Ectodermal cell (in vitro differentiated cells): ENCODE measurements around the gene MYEF2.

Experiments
- H3K27ac ChIP-seq: 2 replicates; pipeline ENCODE4 v1.7.0; 2013; ENCODE audit warnings: mild to moderate bottlenecking, low read depth, low read length; ENCODE audit not compliant: insufficient read depth, poor library complexity, severe bottlenecking
- H3K27me3 ChIP-seq: 2 replicates; pipeline ENCODE4 v1.7.0; 2013; ENCODE audit warnings: mild to moderate bottlenecking, low read length; ENCODE audit not compliant: insufficient read depth, control insufficient read depth, poor library complexity, severe bottlenecking
- H3K36me3 ChIP-seq: one replicate; pipeline ENCODE4 v1.7.0; 2013; ENCODE audit warnings: low read length; ENCODE audit not compliant: control insufficient read depth, insufficient read depth
- H3K4me1 ChIP-seq: one replicate; pipeline ENCODE4 v1.7.0; 2013; ENCODE audit warnings: low read length; ENCODE audit not compliant: control insufficient read depth, insufficient read depth
- H3K4me3 ChIP-seq: 2 replicates; pipeline ENCODE4 v1.7.0; 2013; ENCODE audit warnings: low read depth, low read length, control low read depth; ENCODE audit not compliant: insufficient read depth
- H3K9me3 ChIP-seq: 2 replicates; pipeline ENCODE4 v1.7.0; 2013; ENCODE audit warnings: mild to moderate bottlenecking, low read length, moderate library complexity; ENCODE audit not compliant: control insufficient read depth
- WGBS, 2 experiments: methylation state at CpG; one replicate each; pipeline ENCODE4 v1.1.7; 2013; ENCODE audit warnings: missing lambda C conversion rate in 2 of 2; 5-methylcytosine and 5-hydroxymethylcytosine counted together

Gene MYEF2

GRCh38 chr15:48091522-48091921 lies 86.6 kb downstream of the MYEF2 start:
- no peaks in the 10 kb centered on the region for H3K36me3 ChIP-seq
- H3K9me3 ChIP-seq: no peaks in the 10 kb centered on the region
- H3K4me1 ChIP-seq: no peaks in the 10 kb centered on the region
- no peak overlapping the region for H3K4me3 ChIP-seq
- 92 to 93% methylated on average over 4 of the region's 4 CpGs for WGBS, 2 experiments
- H3K27ac ChIP-seq: no peak overlapping the region
- no peaks in the 10 kb centered on the region for H3K27me3 ChIP-seq

- Histone ChIP-seq H3K4me3 (no peak overlapping the region), H3K27ac (no peak overlapping the region), H3K9me3 (no peaks in the 10 kb centered on the region), H3K36me3 (no peaks in the 10 kb centered on the region), H3K27me3 (no peaks in the 10 kb centered on the region), H3K4me1 (no peaks in the 10 kb centered on the region)
- 93 to 97% methylated on average over 3 of the region's 3 CpGs for WGBS, 2 experiments
Observed at GRCh38 chr15:48090666-48091065, 87.4 kb downstream of the MYEF2 start.

GRCh38 chr15:48090115-48090514 lies 88.0 kb downstream of the MYEF2 start:
- no peak overlapping the region for H3K4me3 ChIP-seq
- no peaks in the 10 kb centered on the region for H3K36me3 ChIP-seq
- no peaks in the 10 kb centered on the region for H3K9me3 ChIP-seq
- no peaks in the 10 kb centered on the region for H3K27me3 ChIP-seq
- no peak overlapping the region for H3K27ac ChIP-seq
- no peaks in the 10 kb centered on the region for H3K4me1 ChIP-seq
- WGBS, 2 experiments: 89 to 93% methylated on average over 2 of the region's 2 CpGs

GRCh38 chr15:48089702-48090101 lies 88.4 kb downstream of the MYEF2 start:
- WGBS, 2 experiments: 85 to 86% methylated on average over 6 of the region's 6 CpGs
- no peak overlapping the region for H3K4me3 ChIP-seq
- no peaks in the 10 kb centered on the region for H3K4me1 ChIP-seq
- H3K9me3 ChIP-seq: no peaks in the 10 kb centered on the region
- no peaks in the 10 kb centered on the region for H3K36me3 ChIP-seq
- no peak overlapping the region for H3K27ac ChIP-seq
- H3K27me3 ChIP-seq: no peaks in the 10 kb centered on the region

GRCh38 chr15:48087844-48088243 lies 90.3 kb downstream of the MYEF2 start:
- 91 to 93% methylated on average over 3 of the region's 3 CpGs for WGBS, 2 experiments
- H3K27me3 ChIP-seq: no peaks in the 10 kb centered on the region
- no peak overlapping the region for H3K4me3 ChIP-seq
- H3K27ac ChIP-seq: no peak overlapping the region
- no peaks in the 10 kb centered on the region for H3K36me3 ChIP-seq
- no peaks in the 10 kb centered on the region for H3K4me1 ChIP-seq
- H3K9me3 ChIP-seq: no peaks in the 10 kb centered on the region

GRCh38 chr15:48086576-48086975 lies 91.5 kb downstream of the MYEF2 start:
- WGBS, 2 experiments: 90 to 93% methylated on average over 5 of the region's 5 CpGs

GRCh38 chr15:48086133-48086532 lies 92.0 kb downstream of the MYEF2 start:
- Histone ChIP-seq H3K9me3 (no peaks in the 10 kb centered on the region), H3K4me1 (no peaks in the 10 kb centered on the region), H3K36me3 (no peaks in the 10 kb centered on the region), H3K27ac (no peak overlapping the region), H3K27me3 (no peaks in the 10 kb centered on the region), H3K4me3 (no peak overlapping the region)
- WGBS, 2 experiments: 92 to 95% methylated on average over 5 of the region's 5 CpGs

More at GRCh38 chr15:48086576-48086975, 91.5 kb downstream of the MYEF2 start:
- no peaks in the 10 kb centered on the region for H3K9me3 ChIP-seq
- H3K36me3 ChIP-seq: no peaks in the 10 kb centered on the region
- H3K4me3 ChIP-seq: no peak overlapping the region
- H3K4me1 ChIP-seq: no peaks in the 10 kb centered on the region
- H3K27ac ChIP-seq: no peak overlapping the region
- no peaks in the 10 kb centered on the region for H3K27me3 ChIP-seq

GRCh38 chr15:48085591-48085930 lies 92.5 kb downstream of the MYEF2 start:
- H3K4me1 ChIP-seq: no peaks in the 10 kb centered on the region
- WGBS, 2 experiments: 94 to 96% methylated on average over 6 of the region's 6 CpGs
- H3K27me3 ChIP-seq: no peaks in the 10 kb centered on the region
- no peaks in the 10 kb centered on the region for H3K9me3 ChIP-seq
- H3K36me3 ChIP-seq: no peaks in the 10 kb centered on the region
- H3K4me3 ChIP-seq: no peak overlapping the region
- H3K27ac ChIP-seq: no peak overlapping the region

- Histone ChIP-seq H3K4me1 (no peaks in the 10 kb centered on the region), H3K27me3 (no peaks in the 10 kb centered on the region), H3K4me3 (no peak overlapping the region), H3K27ac (no peak overlapping the region), H3K9me3 (no peaks in the 10 kb centered on the region), H3K36me3 (no peaks in the 10 kb centered on the region)
- WGBS, 2 experiments: 88 to 90% methylated on average over 6 of the region's 6 CpGs
Observed at GRCh38 chr15:48084759-48085590, 93.1 kb downstream of the MYEF2 start.
